GM21717 (cell line): ENCODE results near the gene GPC6.
"Not testable (repeated sequence)": the region's sequence is repeated elsewhere in the genome, so short reads cannot be mapped to it uniquely, and the experiment has no call there.

ENCODE experiments used
- ATAC-seq: cut with Tn5 transposase; IDR thresholded peaks from one replicate; pipeline ENCODE4 v1.9.1; 2021; ENCODE audit warnings: mild to moderate bottlenecking, moderate library complexity; ENCODE audit not compliant: unreplicated experiment

Gene GPC6

DNA sequence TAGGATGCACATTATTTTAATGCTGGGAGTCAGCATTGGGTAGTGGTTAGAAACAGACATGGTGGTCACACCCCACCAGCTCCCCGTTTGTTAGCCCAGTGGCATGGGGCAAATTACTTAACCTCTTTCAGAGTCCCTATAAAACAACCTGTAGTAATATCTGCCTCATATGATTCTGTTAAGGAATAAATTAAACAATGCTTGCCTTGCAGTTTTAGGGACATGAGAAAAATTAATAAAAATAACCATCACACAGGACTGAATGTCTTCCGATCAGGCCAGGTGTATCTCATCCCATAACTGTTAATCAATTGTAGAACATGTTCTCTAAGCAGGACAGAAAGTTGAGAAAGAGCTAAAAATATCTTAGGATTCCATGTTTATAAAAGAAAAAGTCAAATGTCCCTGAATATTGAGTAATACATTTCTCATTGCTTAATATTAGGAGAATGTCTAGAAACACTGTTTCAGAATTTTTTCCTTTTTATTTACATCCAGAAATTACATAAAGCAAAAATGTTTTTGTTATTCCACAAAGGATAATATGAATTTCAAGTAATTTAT is 196.5 kb downstream of the GPC6 start:
- ATAC-seq, result no peak

- ATAC-seq, result no peak
Observed at GRCh38 chr13:93425411-93425810, 198.8 kb downstream of the GPC6 start.

- ATAC-seq, result no peak
Observed at GRCh38 chr13:93430381-93430780, 203.8 kb downstream of the GPC6 start.

- ATAC-seq, result no peak
Observed at GRCh38 chr13:93435651-93436050, 209.0 kb downstream of the GPC6 start.

DNA sequence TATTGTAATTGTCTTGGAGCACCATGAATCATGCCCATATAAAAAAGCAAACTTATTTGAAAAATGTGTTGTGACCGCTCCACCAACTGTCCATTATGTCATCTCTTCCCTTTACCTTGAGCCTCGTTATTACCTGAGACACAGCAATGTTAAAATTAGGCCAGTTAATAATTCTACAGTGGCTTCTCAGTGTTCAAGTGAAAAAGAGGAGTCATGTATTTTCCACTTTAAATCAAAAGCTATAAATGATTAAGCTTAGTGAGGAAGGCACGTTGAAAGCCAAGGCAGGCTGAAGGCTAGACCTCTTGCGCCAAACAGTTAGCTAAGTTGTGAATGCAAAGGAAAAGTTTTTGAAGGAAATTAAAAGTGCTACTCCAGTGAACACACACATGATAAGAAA is 210.5 kb downstream of the GPC6 start:
- ATAC-seq, result no peak

GRCh38 chr13:93446238-93446637 is 219.6 kb downstream of the GPC6 start:
- no peak for ATAC-seq

- ATAC-seq, result no peak
Observed at GRCh38 chr13:93450191-93450621, 223.6 kb downstream of the GPC6 start.

- ATAC-seq, result no peak
Observed at GRCh38 chr13:93450761-93451160, 224.2 kb downstream of the GPC6 start.

- ATAC-seq, result not testable (repeated sequence)
Observed at GRCh38 chr13:93454676-93455235, 228.1 kb downstream of the GPC6 start.

DNA sequence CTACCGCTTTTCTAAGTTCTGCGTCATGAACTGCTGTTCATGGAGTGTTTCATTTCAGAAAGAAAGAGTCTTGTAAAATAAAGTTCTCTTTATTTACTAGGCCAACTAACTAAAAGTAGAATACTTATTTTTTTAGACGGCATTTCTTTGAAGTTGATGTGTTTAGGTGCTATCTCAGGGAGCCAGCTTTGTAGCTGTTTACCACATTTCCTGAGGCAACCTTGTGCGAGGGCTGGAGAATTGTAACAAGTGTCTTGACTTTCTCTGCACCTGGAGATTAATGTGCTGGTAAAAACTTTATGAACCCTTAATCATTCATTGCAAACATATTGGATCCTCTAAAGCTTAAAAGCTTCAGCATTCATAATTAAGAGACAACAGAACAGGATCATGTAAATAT is 229.3 kb downstream of the GPC6 start:
- no peak for ATAC-seq

GRCh38 chr13:93460005-93460404 is 233.4 kb downstream of the GPC6 start:
- no peak for ATAC-seq

- no peak for ATAC-seq
Observed at GRCh38 chr13:93462151-93462550, 235.5 kb downstream of the GPC6 start.

- no peak for ATAC-seq
Observed at GRCh38 chr13:93466502-93467036, 240.0 kb downstream of the GPC6 start.

GRCh38 chr13:93467175-93467574 is 240.6 kb downstream of the GPC6 start:
- no peak for ATAC-seq

GRCh38 chr13:93468433-93468832 is 241.8 kb downstream of the GPC6 start:
- ATAC-seq, result no peak

GRCh38 chr13:93472296-93472695 is 245.7 kb downstream of the GPC6 start:
- ATAC-seq, result no peak

GRCh38 chr13:93472814-93473296 is 246.2 kb downstream of the GPC6 start:
- no peak for ATAC-seq

GRCh38 chr13:93473441-93474270 is 247.0 kb downstream of the GPC6 start:
- ATAC-seq, result no peak

DNA sequence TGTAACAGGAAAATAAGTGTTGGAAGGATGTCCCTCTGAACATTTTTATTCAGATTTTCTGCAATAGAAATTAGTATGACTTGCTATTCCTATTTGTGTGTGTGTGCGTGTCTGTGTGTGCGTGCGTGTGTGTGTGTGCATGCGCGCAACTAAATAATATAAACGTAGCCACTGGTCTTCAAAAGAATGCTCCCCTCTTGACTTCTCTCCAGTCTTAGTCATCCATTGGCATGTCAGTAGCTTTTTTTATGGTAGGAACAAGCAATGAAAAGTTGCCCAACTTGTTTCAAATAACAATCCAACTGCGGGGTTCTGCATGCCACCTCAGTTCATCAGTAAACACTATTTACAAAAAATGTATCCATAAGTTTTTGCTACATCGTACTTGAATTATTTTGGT is 249.6 kb downstream of the GPC6 start:
- no peak for ATAC-seq

GRCh38 chr13:93477238-93477637 is 250.6 kb downstream of the GPC6 start:
- ATAC-seq, result no peak

GRCh38 chr13:93480553-93481106 is 254.0 kb downstream of the GPC6 start:
- no peak for ATAC-seq
